ENCODE data around the gene SLC16A4. TPM values are rescaled to one million over a fixed set of nuclear protein-coding genes. Genes with fewer than 3 reads are reported as not detected.
A peak's percentile ranks its signal among the peaks of the same experiment; 100 is the strongest.

Gene SLC16A4
- total RNA-seq, 1 experiment from 2014 or later = 0.28 TPM

- POLR2A ChIA-PET = interaction anchor here (0.6 to 2.5 kb wide), 8 partner anchors 9 to 130 kb away, joined by 3 to 14 read pairs (median 4); partner anchors contain the start of gene KCNC4
- ATAC-seq (peak; percentile 2; the same call in 1 of the 2 replicates), DNase-seq (ENCODE audit: low spot score) (peak; percentile 58)
- CTCF ChIA-PET = interaction anchor here (0.8 to 6.1 kb wide), 29 partner anchors 8 to 389 kb away, joined by 3 to 100 read pairs (median 5); partner anchors contain the start of genes KCNC4, LAMTOR5 and SLC6A17
- Mint-ChIP-seq H3K4me1 (peaks cover 41% of the 10 kb centered on the region), H3K9me3 (peaks cover 9% of the 10 kb centered on the region), H3K4me3 (no peak overlapping the region), H3K27ac (peak overlapping the region; percentile 99), H3K27me3 (ENCODE audit: low read depth) (no peaks in the 10 kb centered on the region), H3K36me3 (peaks cover 28% of the 10 kb centered on the region)
- TF ChIP-seq FOXK1 (CRISPR knock-in tag; IDR thresholded peaks at IDR 0.05) (0 out of 2 replicates have a peak, but pooled peaks have one; percentile 17), MLX (CRISPR knock-in tag; IDR thresholded peaks at IDR 0.05) (0 out of 2 replicates have a peak, but pooled peaks have one; percentile 34), RORB (CRISPR knock-in tag; IDR thresholded peaks at IDR 0.05) (no peak), PREB (CRISPR knock-in tag; IDR thresholded peaks at IDR 0.05; ENCODE audit: borderline replicate concordance) (0 out of 2 replicates have a peak, but pooled peaks have one; percentile 15)
Measured at GRCh38 chr1:110337704-110338308, 53.0 kb downstream of the SLC16A4 start.

- CTCF ChIA-PET = interaction anchor here (0.6 to 6.1 kb wide), 5 partner anchors 10 to 139 kb away, joined by 3 to 100 read pairs (median 3); partner anchors contain the start of gene KCNC4
- Mint-ChIP-seq H3K9me3 (peaks cover 9% of the 10 kb centered on the region), H3K27me3 (ENCODE audit: low read depth) (no peaks in the 10 kb centered on the region), H3K36me3 (peaks cover 16% of the 10 kb centered on the region), H3K4me1 (peaks cover 27% of the 10 kb centered on the region), H3K4me3 (peak overlapping the region; percentile 54), H3K27ac (no peak overlapping the region)
- ATAC-seq (no peak), DNase-seq (ENCODE audit: low spot score) (no peak)
- POLR2A ChIA-PET = interaction anchor here (0.7 to 2.5 kb wide), 2 partner anchors 129 to 244 kb away, joined by 5 to 12 read pairs; no protein-coding TSS in a partner anchor
- TF ChIP-seq ZNF425 (CRISPR knock-in tag; conservative IDR thresholded peaks at IDR 0.05) = no peak
- TF ChIP-seq, protein P1, sequence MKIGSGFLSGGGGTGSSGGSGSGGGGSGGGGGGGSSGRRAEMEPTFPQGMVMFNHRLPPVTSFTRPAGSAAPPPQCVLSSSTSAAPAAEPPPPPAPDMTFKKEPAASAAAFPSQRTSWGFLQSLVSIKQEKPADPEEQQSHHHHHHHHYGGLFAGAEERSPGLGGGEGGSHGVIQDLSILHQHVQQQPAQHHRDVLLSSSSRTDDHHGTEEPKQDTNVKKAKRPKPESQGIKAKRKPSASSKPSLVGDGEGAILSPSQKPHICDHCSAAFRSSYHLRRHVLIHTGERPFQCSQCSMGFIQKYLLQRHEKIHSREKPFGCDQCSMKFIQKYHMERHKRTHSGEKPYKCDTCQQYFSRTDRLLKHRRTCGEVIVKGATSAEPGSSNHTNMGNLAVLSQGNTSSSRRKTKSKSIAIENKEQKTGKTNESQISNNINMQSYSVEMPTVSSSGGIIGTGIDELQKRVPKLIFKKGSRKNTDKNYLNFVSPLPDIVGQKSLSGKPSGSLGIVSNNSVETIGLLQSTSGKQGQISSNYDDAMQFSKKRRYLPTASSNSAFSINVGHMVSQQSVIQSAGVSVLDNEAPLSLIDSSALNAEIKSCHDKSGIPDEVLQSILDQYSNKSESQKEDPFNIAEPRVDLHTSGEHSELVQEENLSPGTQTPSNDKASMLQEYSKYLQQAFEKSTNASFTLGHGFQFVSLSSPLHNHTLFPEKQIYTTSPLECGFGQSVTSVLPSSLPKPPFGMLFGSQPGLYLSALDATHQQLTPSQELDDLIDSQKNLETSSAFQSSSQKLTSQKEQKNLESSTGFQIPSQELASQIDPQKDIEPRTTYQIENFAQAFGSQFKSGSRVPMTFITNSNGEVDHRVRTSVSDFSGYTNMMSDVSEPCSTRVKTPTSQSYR (CRISPR knock-in tag; IDR thresholded peaks at IDR 0.05) = no peak
- TF ChIP-seq EMX1 (CRISPR knock-in tag; IDR thresholded peaks at IDR 0.05) = no peak
- no peak for TF ChIP-seq IRF2 (CRISPR knock-in tag; IDR thresholded peaks at IDR 0.05; ENCODE audit: borderline replicate concordance, low read depth)
- no peak for TF ChIP-seq CBFB (CRISPR knock-in tag; IDR thresholded peaks at IDR 0.05; ENCODE audit: low read depth)
- TF ChIP-seq ZNF219 (CRISPR knock-in tag; IDR thresholded peaks at IDR 0.05; ENCODE audit: borderline replicate concordance) = no peak
- TF ChIP-seq, protein P2, sequence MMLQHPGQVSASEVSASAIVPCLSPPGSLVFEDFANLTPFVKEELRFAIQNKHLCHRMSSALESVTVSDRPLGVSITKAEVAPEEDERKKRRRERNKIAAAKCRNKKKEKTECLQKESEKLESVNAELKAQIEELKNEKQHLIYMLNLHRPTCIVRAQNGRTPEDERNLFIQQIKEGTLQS (CRISPR knock-in tag; conservative IDR thresholded peaks at IDR 0.05) = no peak
- TF ChIP-seq RORB (CRISPR knock-in tag; IDR thresholded peaks at IDR 0.05) = no peak
- no peak for TF ChIP-seq FOXK1 (CRISPR knock-in tag; IDR thresholded peaks at IDR 0.05)
- no peak for TF ChIP-seq GTF2I (CRISPR knock-in tag; conservative IDR thresholded peaks at IDR 0.05)
- no peak for TF ChIP-seq CREM (CRISPR knock-in tag; IDR thresholded peaks at IDR 0.05)
- TF ChIP-seq SMAD3 (CRISPR knock-in tag; IDR thresholded peaks at IDR 0.05; ENCODE audit: borderline replicate concordance) = no peak
- TF ChIP-seq, protein P3, sequence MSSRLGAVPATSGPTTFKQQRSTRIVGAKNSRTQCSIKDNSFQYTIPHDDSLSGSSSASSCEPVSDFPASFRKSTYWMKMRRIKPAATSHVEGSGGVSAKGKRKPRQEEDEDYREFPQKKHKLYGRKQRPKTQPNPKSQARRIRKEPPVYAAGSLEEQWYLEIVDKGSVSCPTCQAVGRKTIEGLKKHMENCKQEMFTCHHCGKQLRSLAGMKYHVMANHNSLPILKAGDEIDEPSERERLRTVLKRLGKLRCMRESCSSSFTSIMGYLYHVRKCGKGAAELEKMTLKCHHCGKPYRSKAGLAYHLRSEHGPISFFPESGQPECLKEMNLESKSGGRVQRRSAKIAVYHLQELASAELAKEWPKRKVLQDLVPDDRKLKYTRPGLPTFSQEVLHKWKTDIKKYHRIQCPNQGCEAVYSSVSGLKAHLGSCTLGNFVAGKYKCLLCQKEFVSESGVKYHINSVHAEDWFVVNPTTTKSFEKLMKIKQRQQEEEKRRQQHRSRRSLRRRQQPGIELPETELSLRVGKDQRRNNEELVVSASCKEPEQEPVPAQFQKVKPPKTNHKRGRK (CRISPR knock-in tag; IDR thresholded peaks at IDR 0.05; ENCODE audit: borderline replicate concordance) = no peak
- no peak for TF ChIP-seq PREB (CRISPR knock-in tag; IDR thresholded peaks at IDR 0.05; ENCODE audit: borderline replicate concordance)
- no peak for TF ChIP-seq FOXP1 (CRISPR knock-in tag; IDR thresholded peaks at IDR 0.05; ENCODE audit: borderline replicate concordance)
- TF ChIP-seq USF2 (CRISPR knock-in tag; IDR thresholded peaks at IDR 0.05) = no peak
- no peak for TF ChIP-seq RELA (CRISPR knock-in tag; IDR thresholded peaks at IDR 0.05; ENCODE audit: borderline replicate concordance)
- TF ChIP-seq NFATC4 (CRISPR knock-in tag; IDR thresholded peaks at IDR 0.05) = no peak
Measured at GRCh38 chr1:110336300-110337039, 54.4 kb downstream of the SLC16A4 start.
